Activated CD4-positive, alpha-beta T cell treated with anti-CD3 and anti-CD28 coated beads, Interleukin-2, amount 50 U/mL, for 1 hour (primary cell): ENCODE results near the gene FCSK.
A peak's percentile ranks its signal among the peaks of the same experiment; 100 is the strongest.

Experiments
- DNase-seq: peaks from one replicate; pipeline ENCODE4 v3.0.0-alpha.2; 2020

FCSK gene

GRCh38 chr16:70481929-70482536, 27.6 kb downstream of the FCSK start:
- no peak for DNase-seq

- DNase-seq = no peak
Measured at GRCh38 chr16:70482624-70483023, 28.2 kb downstream of the FCSK start.

GRCh38 chr16:70483426-70483825, 29.0 kb downstream of the FCSK start:
- DNase-seq = no peak

- no peak for DNase-seq
Measured at GRCh38 chr16:70484867-70485266, 30.5 kb downstream of the FCSK start.

- no peak for DNase-seq
Measured at GRCh38 chr16:70490261-70490660, 35.9 kb downstream of the FCSK start.

- no peak for DNase-seq
Measured at GRCh38 chr16:70493802-70494201, 39.4 kb downstream of the FCSK start.

- no peak for DNase-seq
Measured at GRCh38 chr16:70494202-70494770, 39.9 kb downstream of the FCSK start.

GRCh38 chr16:70494777-70495176, 40.4 kb downstream of the FCSK start:
- DNase-seq = no peak

GRCh38 chr16:70495425-70496182, 41.2 kb downstream of the FCSK start:
- no peak for DNase-seq

GRCh38 chr16:70496513-70496912, 42.1 kb downstream of the FCSK start:
- DNase-seq = no peak

GRCh38 chr16:70508752-70509151, 54.4 kb downstream of the FCSK start:
- DNase-seq = no peak

GRCh38 chr16:70510216-70510615, 55.8 kb downstream of the FCSK start:
- no peak for DNase-seq

- DNase-seq = no peak
Measured at GRCh38 chr16:70511833-70512232, 57.4 kb downstream of the FCSK start.

- DNase-seq = no peak
Measured at GRCh38 chr16:70512456-70512855, 58.1 kb downstream of the FCSK start.

GRCh38 chr16:70520612-70521297, 66.4 kb downstream of the FCSK start:
- DNase-seq = no peak

- DNase-seq = no peak
Measured at GRCh38 chr16:70522216-70523075, 68.1 kb downstream of the FCSK start.

GRCh38 chr16:70523076-70523742, 68.8 kb downstream of the FCSK start, which contains the start of gene COG4:
Gene COG4, minus strand, starts transcription at chr16:70523554. Its CDS starts 11 bp downstream, at chr16:70523543.
- DNase-seq = peak; percentile 90

GRCh38 chr16:70523743-70524398, 69.5 kb downstream of the FCSK start, which contains the start of gene SF3B3:
Gene SF3B3, plus strand, starts transcription at chr16:70523816. Its CDS starts 2,841 bp downstream, at chr16:70526657.
- peak; percentile 73 for DNase-seq

- peak; percentile 22 for DNase-seq
Measured at GRCh38 chr16:70524399-70524825, 70.0 kb downstream of the FCSK start.

GRCh38 chr16:70526403-70526802, 72.0 kb downstream of the FCSK start:
- DNase-seq = no peak

- DNase-seq = no peak
Measured at GRCh38 chr16:70527315-70527996, 73.1 kb downstream of the FCSK start.
